Heart left ventricle (tissue), 13 donors: ENCODE measurements around the gene SETD3.

Source experiments
- CTCF ChIP-seq, 12 donors: fragments of 200-600 bp; sonication (generic) in 4 of 12; IDR thresholded peaks; one replicate each; pipeline versions ENCODE4 v1.5.0 to v1.8.0; 2018 to 2022; ENCODE audit warnings: antibody characterized with exemption in 12 of 12, mild to moderate bottlenecking in 5 of 12
- POLR2A ChIP-seq, 2 donors: fragments of 450-650 bp; IDR thresholded peaks; one replicate each; pipeline ENCODE4 v1.6.1; 2017; ENCODE audit warnings: antibody characterized with exemption in 2 of 2, mild to moderate bottlenecking in 2 of 2, moderate library complexity in 2 of 2
- donor health status: ischemic (EF 13 %, LVEDD 7.1; RV severe dilation, severe dysfunction).
- donor health status: DM: no; HTN: yes; CAD: no.
- donor health status: DM: no; HTN: no; CAD: no.
- donor health status: ischemic (EF 25% LVEDD 6.9; RV normal size, moderate dysfunction).
- donor health status: ischemic (EF 25% LVEDD 5.7; RV mildly dilated, moderate dysfunction).
- donor health status: ischemic (EF 35%, LVEDD 5.7; RV mildly dilated, moderate dysfunction).
- donor health status: nonischemic (EF 11% LVEDD 7.7; RV severe dilation, severe dysfunction).
- donor health status: DM: yes; HTN: yes; CAD: no.
- donor health status: PGD.
- donor health status: ischemic (EF 29% LVEDD 5.4; RV normal size, mild dysfunction).
- donor health status: nonischemic (EF 23%, LVEDD 6.1; RV moderate dilation, normal function).

GRCh38 chr14:99459481-99460100 is 21.1 kb downstream of the SETD3 start:
- TF ChIP-seq CTCF (IDR thresholded peaks at IDR 0.05) (no peak), POLR2A (IDR thresholded peaks at IDR 0.05) (no peak)
